Skeletal muscle tissue (tissue), 4 donors: ENCODE results near the gene TMCC2. TPM values are rescaled to one million over a fixed set of nuclear protein-coding genes. Genes with fewer than 3 reads are reported as not detected.
"Not testable (repeated sequence)": the region's sequence is repeated elsewhere in the genome, so short reads cannot be mapped to it uniquely, and the experiment has no call there.

Experiments used
- H3K27ac ChIP-seq: one replicate; pipeline ENCODE4 v1.7.0; 2013; ENCODE audit warnings: mild to moderate bottlenecking, low read depth, low read length, inconsistent platforms
- H3K27me3 ChIP-seq, 3 donors: one replicate each; pipeline ENCODE4 v1.7.0; 2013; ENCODE audit warnings: low read length in 3 of 3; ENCODE audit not compliant: control insufficient read depth in 3 of 3, insufficient read depth in 3 of 3
- H3K36me3 ChIP-seq, 3 donors: one replicate each; pipeline ENCODE4 v1.7.0; 2013; ENCODE audit warnings: low read length in 3 of 3; ENCODE audit not compliant: control insufficient read depth in 3 of 3, insufficient read depth in 3 of 3
- H3K4me1 ChIP-seq, 3 donors: one replicate each; pipeline ENCODE4 v1.7.0; 2013; ENCODE audit warnings: low read length in 3 of 3, mild to moderate bottlenecking in 3 of 3; ENCODE audit not compliant: control insufficient read depth in 3 of 3, insufficient read depth in 3 of 3
- H3K4me3 ChIP-seq, 3 donors: one replicate each; pipeline ENCODE4 v1.7.0; 2013; ENCODE audit warnings: low read length in 3 of 3
- H3K9ac ChIP-seq, 3 donors: one replicate each; pipeline ENCODE4 v1.7.0; 2013; ENCODE audit warnings: low read length in 3 of 3, mild to moderate bottlenecking in 3 of 3, moderate library complexity in 2 of 3, low read depth in 1 of 3
- H3K9me3 ChIP-seq, 3 donors: one replicate each; pipeline ENCODE4 v1.7.0; 2013; ENCODE audit warnings: low read length in 3 of 3; ENCODE audit not compliant: control insufficient read depth in 3 of 3
- total RNA-seq: library from RNA; depleted of rRNA; stranded (reverse); fragments of >200 nt; gene quantifications from one replicate; pipeline ENCODE4 v1.2.3, GENCODE V29; 2014
- donor health status: Osteomylitis.

Gene TMCC2
- total RNA-seq, 1 donor from 2014 or later, result 15.1 TPM

DNA sequence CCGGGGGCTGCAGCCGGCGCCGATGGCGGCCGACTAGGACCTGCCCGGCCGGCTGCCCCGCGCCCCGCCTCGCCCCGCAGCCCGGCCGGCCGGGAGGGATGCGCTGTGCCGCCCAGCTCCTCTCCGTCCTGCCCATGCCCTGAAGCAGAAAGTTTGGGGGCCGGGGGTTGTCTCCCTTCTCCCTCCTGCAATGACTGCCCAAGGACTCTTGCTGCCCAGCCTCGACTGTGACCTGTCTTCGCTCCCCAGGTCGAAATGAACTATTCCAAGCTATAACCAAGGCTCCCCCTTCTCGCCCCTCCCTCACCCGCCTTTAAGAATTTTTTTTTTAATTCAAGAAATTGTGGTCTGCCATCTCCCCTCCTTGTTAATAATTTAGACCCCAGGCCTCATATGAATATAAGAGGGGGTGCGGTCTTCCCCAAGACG is 361 bp downstream of the TMCC2 start:
- peaks cover 33 to 55% (median 43%) of the 10 kb centered on the region in 3 donors for H3K4me1 ChIP-seq
- H3K9ac ChIP-seq, result peak overlapping the region; percentile 67 to 80 (median 76)
- H3K27me3 ChIP-seq, result no peaks in the 10 kb centered on the region
- H3K9me3 ChIP-seq, result no peaks in the 10 kb centered on the region
- peak overlapping the region; percentile 77 to 82 (median 82) for H3K4me3 ChIP-seq
- peaks cover 0 to 3% (median 0%) of the 10 kb centered on the region in 3 donors for H3K36me3 ChIP-seq
- H3K27ac ChIP-seq, result peak overlapping the region; percentile 32

DNA sequence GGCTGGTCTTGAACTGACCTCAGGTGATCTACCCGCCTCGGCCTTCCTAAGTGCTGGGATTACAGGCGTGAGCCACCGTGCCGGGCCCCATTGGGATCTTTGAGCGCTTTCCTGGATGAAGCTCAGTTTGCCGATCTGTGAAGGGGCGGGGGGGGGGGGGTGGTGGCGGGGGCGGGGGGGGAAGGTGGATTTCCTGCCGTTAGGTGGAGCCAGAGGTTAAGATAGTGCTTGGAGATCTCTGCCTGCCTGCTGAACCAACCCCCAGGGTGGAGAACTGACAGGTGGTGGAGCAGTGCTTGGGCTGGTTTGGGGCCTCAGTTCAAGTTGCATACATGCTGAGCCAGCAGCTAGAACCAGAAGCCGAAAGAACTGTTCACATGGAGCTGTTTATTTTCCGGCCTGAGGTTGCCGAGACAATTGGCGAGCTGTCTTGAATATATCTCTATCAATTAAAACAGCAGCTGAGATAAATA is 1.7 kb downstream of the TMCC2 start:
- Histone ChIP-seq H3K4me1 (peaks cover 39 to 59% (median 47%) of the 10 kb centered on the region in 3 donors), H3K9me3 (no peaks in the 10 kb centered on the region), H3K27ac (peak overlapping the region; percentile 70), H3K27me3 (no peaks in the 10 kb centered on the region), H3K36me3 (peaks cover 0 to 3% (median 0%) of the 10 kb centered on the region in 3 donors), H3K4me3 (peak overlapping the region; percentile 77 to 86 (median 84)), H3K9ac (peak overlapping the region; percentile 69 to 81 (median 71))

DNA sequence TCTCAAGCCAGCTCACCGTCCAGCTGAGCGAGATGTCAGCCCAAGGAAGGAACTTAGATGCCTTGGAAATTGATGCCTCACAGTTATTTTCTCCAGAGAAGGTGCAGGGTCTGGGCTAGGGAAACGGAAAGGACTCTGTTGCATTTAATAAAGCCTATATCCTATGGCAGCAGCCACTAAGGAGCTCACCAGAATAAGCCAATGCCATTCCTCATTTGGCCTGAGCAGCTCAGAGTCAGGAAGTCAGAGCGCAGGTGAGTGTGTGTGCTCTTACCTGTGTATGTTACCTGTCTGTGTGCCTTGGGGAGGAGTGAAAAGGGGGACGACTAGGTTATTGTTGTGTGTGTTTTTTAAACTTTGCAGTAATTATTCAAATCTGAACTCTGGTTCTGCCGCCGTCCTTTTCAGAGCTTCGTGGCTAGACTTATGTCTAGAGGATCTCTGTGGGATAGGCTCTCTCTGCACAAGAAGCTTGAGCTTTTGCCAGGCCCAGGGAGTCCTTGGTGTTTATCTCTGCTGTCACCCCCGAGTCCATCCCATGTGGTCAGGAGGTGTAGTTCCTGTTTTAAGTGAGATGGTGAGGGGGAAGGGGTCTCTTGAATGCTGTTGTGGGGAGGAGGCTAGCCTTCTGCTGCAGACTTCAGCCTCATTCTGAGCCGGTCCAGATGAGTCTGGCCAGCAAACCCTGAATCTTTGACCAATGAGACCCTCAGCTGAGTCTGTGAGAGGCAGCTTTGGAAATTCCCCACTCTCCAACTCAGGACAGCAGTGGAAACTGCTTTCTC is 2.4 kb downstream of the TMCC2 start:
- Histone ChIP-seq H3K9ac (peak overlapping the region; percentile 69 to 81 (median 71)), H3K4me1 (peaks cover 46 to 66% (median 54%) of the 10 kb centered on the region in 3 donors), H3K9me3 (no peaks in the 10 kb centered on the region), H3K36me3 (peaks cover 0 to 3% (median 0%) of the 10 kb centered on the region in 3 donors), H3K27ac (peak overlapping the region; percentile 70), H3K27me3 (no peaks in the 10 kb centered on the region), H3K4me3 (peak overlapping the region; percentile 72 to 86 (median 84))

DNA sequence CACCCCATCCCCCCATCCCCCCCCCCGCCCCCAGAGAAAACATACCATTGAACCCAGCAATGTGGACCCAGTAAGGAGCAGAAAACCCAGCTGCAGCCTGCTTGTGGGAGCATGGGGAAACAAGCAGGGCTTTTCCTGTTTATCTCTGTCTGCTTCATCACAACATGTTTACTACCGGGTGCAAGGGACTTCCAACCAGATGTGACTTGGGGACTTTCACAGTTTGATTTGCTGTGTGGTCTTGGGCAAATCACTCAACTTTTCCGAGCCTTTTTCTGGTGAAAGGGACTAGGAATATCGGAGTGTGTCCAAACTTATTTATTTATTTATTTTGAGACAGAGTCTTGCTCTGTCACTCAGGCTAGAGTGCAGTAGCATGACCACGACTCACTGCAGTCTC is 3.2 kb downstream of the TMCC2 start:
- no peaks in the 10 kb centered on the region for H3K27me3 ChIP-seq
- H3K4me3 ChIP-seq, result peak overlapping the region; percentile 30 to 69 (median 64)
- peaks cover 53 to 69% (median 59%) of the 10 kb centered on the region in 3 donors for H3K4me1 ChIP-seq
- peak overlapping the region; percentile 13 for H3K27ac ChIP-seq
- H3K9me3 ChIP-seq, result no peaks in the 10 kb centered on the region
- H3K9ac ChIP-seq, result peak overlapping the region; percentile 47 to 66 (median 48)
- H3K36me3 ChIP-seq, result peaks cover 0 to 3% (median 0%) of the 10 kb centered on the region in 3 donors

DNA sequence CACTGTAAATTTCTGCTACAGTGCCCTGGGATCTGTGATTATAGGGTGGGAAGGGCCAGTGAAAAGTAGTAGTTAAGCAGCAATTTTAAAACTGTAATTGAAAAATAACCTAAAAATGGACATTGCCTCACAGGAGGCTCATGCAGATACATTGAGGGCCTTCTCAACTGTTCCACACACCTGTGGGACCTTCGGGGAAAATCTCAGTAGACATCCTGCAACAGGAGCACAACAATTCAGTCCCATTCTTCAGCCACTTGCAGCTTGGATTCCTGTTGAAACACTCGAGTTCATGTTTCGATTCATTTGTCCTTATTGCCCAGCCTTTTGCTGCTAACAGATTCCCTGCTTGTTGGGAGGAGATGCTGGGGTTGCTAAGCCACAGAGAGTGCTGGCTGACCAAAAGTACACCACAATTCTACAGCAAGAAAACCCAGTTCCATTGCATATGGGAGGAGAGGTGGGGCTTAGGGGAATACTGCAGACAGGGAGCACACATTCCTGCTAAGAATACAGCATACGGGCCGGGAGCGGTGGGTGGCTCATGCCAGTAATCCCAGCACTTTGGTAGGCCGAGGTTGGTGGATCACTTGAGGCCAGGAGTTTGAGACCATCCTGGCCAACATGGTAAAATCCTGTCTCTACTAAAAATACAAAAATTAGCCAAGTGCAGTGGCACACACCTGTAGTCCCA is 4.5 kb downstream of the TMCC2 start:
- Histone ChIP-seq H3K27ac (peak overlapping the region; percentile 1), H3K9me3 (no peaks in the 10 kb centered on the region), H3K9ac (peak overlapping the region in 2 of 3 donors; percentile 33), H3K4me3 (peak overlapping the region; percentile 23 to 69 (median 64)), H3K36me3 (peaks cover 0 to 3% (median 0%) of the 10 kb centered on the region in 3 donors), H3K4me1 (peaks cover 59 to 69% (median 60%) of the 10 kb centered on the region in 3 donors), H3K27me3 (no peaks in the 10 kb centered on the region)

DNA sequence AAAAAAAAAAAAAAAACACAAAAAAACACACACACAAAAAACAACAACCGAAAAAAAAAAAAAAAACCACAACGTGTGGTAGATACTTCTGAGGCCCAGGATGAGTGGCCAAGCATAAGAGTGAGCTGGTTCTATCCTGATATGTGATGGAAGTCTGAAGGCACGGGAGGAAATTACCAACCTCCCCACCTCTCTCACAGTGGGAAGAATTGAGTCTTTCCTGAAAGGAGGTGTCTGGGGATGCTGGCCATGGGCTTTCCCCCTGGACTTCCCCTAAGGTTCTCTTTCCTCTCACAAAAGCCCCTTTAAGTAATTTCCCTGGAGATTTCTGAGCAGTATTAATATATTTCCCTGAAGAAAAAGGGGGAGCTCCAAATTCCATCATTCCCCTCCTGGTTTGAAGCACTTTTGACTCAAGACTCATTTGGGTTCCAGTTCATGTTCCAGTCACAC is 5.2 kb downstream of the TMCC2 start:
- peaks cover 0 to 3% (median 0%) of the 10 kb centered on the region in 3 donors for H3K36me3 ChIP-seq

DNA sequence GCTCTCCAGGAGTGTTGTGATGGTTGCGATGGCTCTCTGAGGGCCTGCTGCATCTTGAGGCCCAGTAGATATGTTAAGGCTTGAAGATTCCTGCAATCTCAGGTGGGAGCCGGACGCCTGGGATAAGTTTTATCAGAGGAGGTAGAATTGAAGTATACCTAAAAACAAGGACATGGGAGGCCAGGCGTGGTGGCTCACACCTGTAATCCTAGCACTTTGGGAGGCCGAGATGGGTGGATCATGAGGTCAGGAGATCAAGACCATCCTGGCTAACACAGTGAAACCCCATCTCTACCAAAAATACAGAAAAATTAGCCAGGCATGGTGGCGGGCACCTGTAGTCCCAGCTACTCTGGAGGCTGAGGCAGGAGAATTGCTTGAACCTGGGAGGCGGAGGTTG is 6.2 kb downstream of the TMCC2 start:
- H3K36me3 ChIP-seq, H3K4me3 ChIP-seq, H3K9ac ChIP-seq, H3K9me3 ChIP-seq, H3K27me3 ChIP-seq: not testable (repeated sequence)
- H3K27ac ChIP-seq, result peak overlapping the region; percentile 79
- peaks cover 65 to 73% (median 68%) of the 10 kb centered on the region in 3 donors for H3K4me1 ChIP-seq

More for the DNA sequence above, 5.2 kb downstream of the TMCC2 start:
- H3K4me1 ChIP-seq, result peaks cover 63 to 72% (median 65%) of the 10 kb centered on the region in 3 donors
- H3K27ac ChIP-seq, result no peak overlapping the region
- no peaks in the 10 kb centered on the region for H3K27me3 ChIP-seq
- H3K9me3 ChIP-seq, result no peaks in the 10 kb centered on the region
- no peak overlapping the region for H3K9ac ChIP-seq
- no peak overlapping the region for H3K4me3 ChIP-seq

DNA sequence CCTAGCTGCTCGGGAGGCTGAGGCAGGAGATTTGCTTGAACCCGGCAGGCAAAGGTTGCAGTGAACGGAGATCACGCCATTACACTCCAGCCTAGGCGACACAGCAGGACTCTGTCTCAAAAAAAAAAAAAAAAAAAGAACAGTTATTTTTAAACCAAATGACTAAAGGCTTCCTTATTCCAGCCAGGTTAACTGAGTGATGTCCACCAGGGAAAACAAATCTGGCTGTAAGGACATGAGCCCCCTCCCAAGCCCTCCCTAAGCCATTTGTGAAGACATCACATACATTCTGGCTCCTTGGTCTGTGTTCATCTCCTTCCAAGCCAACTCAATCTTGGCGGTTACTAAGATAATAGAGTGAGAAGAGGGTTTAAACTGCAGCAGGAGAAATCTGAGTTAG is 8.2 kb downstream of the TMCC2 start:
- H3K4me3 ChIP-seq, result peak overlapping the region in 2 of 3 donors; percentile 2 to 14
- peaks cover 75 to 80% (median 76%) of the 10 kb centered on the region in 3 donors for H3K4me1 ChIP-seq
- peak overlapping the region in 1 of 3 donors; percentile 45 for H3K9ac ChIP-seq
- H3K36me3 ChIP-seq, result peaks cover 0 to 3% (median 0%) of the 10 kb centered on the region in 3 donors
- no peaks in the 10 kb centered on the region for H3K27me3 ChIP-seq
- H3K27ac ChIP-seq, result peak overlapping the region; percentile 79
- H3K9me3 ChIP-seq, result no peaks in the 10 kb centered on the region

DNA sequence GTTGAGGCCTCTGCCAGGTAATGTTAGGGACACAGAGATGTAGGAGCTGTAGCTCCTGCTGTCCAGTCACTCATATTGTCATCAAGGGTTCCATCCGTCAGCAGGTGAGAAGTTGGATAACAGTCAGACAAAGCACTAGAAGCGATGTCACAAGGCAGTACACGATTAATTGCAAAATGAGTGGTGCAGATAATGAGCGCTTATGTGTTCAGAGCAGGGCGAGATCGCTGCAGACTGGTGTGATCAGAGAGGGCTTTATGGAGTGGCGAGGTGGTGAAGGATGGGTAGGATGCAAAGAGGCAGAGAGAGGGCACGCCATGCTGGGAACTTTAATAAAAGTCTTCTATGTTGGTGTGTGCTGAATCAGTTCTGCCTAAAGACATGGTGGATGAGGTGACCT is 8.8 kb downstream of the TMCC2 start:
- H3K9ac ChIP-seq, result no peak overlapping the region
- peaks cover 81 to 86% (median 81%) of the 10 kb centered on the region in 3 donors for H3K4me1 ChIP-seq
- peak overlapping the region; percentile 79 for H3K27ac ChIP-seq

More for the DNA sequence above, 8.8 kb downstream of the TMCC2 start:
- H3K9me3 ChIP-seq, result no peaks in the 10 kb centered on the region
- H3K36me3 ChIP-seq, result peaks cover 0 to 4% (median under 1%) of the 10 kb centered on the region in 3 donors
- no peak overlapping the region for H3K4me3 ChIP-seq
- no peaks in the 10 kb centered on the region for H3K27me3 ChIP-seq
